ENCODE data around the gene TSC22D2. TPM values are rescaled to one million over a fixed set of nuclear protein-coding genes. Genes with fewer than 3 reads are reported as not detected.
A peak's percentile ranks its signal among the peaks of the same experiment; 100 is the strongest.

The TSC22D2 gene
- total RNA-seq, 1 donor from 2014 or later = 15.9 TPM

DNA sequence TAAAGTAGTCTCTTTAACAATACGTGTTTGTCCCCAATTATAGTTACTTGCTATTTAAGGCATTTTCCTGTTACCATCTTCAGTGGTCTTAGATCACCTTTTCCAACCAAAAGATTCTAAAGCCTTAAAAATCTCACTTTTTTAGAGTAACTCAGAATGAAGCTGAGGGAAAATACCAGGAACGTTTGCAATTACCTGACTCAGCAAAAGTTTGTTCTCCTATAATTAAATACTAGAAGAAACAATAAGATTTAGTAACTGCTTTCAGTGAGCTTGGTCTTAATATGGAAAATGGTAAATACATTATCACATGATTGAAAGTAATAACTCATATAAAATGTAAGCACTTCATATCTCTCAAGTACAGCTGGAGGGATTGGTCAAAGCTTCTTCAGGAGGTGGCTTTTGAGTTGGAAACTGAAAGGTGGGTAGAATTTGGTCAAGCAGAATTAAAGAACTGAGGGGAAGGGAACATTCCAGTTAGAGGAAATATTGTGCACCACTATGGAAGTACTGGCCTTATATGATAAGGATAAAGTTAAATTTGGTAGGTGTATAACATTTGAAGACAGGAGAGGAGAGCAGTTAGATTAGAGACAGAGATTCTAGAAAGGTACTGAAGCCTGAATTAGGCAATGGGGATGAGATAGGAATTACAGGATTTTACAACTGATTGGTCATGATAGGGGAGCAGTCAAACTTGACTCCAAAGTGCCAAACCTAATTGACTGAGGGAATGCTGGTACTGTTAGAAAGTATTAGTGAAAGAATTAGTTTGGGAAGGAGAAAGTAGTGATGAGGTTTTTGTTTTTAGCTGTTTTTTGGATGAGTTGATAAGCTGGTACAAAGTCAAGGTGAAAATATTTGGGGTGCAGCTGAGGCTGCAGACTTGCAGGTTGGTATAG is 21.9 kb downstream of the TSC22D2 start:
- DNase-seq (no peak), ATAC-seq (ENCODE audit: poor library complexity) (no peak)
- intact Hi-C loops (cut with DNase I) = no loop called here

DNA sequence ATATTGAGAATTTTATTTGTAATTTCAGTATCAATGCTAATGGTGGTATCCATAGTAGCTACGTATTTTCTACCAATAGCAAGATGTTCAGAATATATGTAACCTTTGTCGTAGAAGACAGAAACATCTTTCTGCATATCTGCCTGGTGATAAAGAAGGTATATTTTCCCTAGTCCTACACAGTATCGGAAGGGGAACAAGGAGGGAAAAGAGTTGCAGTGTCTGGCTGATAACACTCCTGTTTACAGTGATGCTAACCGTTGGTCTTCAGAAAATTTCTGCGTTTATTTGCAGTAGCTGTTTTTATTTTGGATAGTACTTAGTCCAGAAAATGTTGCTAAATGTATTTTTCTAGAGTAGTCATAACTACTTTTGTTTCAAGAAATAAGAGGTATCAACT is 25.2 kb downstream of the TSC22D2 start:
- DNase-seq (no peak), ATAC-seq (ENCODE audit: poor library complexity) (no peak)
- intact Hi-C loops (cut with DNase I) = no loop called here

DNA sequence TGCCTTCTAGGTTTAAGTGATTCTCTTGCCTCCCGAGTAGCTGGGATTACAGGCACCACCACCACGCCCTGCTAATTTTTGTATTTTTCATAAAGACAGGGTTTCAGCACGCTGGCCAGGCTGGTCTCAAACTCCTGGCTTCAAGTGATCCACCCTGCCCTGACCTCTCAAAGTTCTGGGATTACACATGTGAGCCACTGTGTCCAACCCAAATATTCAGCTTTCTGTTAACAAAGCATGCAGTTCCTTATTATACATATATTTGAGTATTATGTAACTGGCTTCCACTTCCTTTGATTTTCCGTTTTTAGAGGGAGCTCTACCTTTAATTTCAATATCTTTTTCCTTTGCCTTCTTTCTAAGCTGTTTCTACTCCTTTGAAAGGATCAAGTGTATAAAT is 26.1 kb downstream of the TSC22D2 start:
- DNase-seq = no peak
- intact Hi-C loops (cut with DNase I) = no loop called here
- ATAC-seq (ENCODE audit: poor library complexity) = no peak

DNA sequence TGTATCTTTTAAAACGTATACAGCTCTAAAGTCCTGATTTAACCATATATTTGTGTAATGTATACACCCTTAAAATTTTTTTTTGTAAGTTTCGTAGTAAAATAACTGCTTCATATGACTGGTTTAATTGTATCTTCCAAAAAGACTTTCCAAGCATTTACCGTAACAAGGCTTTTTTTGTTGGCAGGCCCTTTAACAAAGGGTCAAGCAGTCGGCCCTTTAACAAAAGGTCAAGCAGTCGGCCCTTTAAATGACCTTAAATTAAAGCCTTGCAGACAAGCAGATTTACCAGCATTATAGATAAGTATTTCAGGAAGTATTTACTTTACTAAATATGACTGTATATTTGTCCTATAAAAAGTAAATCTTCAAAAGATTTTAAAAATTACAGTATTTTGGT is 28.1 kb downstream of the TSC22D2 start:
- intact Hi-C loops (cut with DNase I) = no loop called here
- ATAC-seq (ENCODE audit: poor library complexity) (no peak), DNase-seq (no peak)

DNA sequence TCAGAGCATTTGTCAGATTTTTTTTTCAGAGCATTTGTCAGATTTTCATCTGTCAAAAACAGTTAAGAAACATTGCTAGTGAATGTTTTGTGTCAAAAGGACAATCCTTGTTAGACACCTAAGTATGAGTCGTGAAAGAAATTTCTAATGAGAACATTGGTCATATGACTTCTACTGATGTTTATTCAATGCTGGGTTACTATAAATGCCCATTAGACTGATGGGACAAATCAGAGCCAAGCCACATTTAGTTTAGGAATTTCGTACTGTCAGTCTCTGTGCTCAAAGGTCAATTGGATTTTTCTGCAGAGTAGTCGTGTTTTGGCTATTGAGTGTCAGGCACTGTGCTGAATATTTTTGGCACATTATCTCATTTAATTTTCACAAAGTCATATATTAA is 31.6 kb downstream of the TSC22D2 start:
- no peak for ATAC-seq (ENCODE audit: poor library complexity)
- no peak for DNase-seq
- intact Hi-C loops (cut with DNase I) = no loop called here

DNA sequence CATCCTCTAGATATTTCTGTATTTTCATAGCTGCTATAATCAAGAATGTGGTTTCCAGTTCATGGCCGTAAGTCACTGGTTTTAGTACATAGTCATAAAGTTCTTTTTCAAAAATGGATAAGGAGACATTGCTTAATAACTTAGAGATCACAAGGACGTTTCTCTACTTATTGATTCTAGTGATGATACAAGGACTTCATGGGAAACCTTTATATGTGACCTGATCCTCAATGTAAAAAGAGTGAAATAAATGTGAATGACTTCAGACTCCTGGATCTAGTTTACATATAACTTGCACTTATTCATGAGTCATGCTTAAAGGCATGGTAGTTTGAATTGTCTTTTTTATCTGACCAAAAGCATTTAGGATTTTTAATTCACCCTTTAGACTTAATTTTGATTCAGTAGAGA is 35.2 kb downstream of the TSC22D2 start:
- intact Hi-C loops (cut with DNase I) = no loop called here
- ATAC-seq (ENCODE audit: poor library complexity) = no peak

DNA sequence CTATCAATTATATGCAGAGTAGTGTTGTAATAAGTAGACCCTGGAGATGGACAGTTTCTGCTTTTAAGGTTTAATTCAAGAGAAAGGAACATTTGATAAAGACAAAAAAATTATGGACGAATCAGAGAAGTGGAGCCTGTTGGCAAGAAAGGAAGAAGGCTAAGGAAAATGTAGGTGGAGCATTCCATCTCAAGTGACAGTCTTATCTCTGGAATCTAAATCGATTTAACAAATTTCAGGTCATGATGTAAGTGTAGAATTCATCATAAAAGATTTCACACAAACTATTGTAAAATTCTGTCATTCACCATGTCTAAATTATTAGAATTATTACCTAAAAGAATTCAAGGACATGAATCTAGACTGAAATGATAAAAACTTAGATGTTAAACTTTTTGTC is 36.3 kb downstream of the TSC22D2 start:
- intact Hi-C loops (cut with DNase I) = no loop called here

More for the DNA sequence above, 35.2 kb downstream of the TSC22D2 start:
- no peak for DNase-seq

DNA sequence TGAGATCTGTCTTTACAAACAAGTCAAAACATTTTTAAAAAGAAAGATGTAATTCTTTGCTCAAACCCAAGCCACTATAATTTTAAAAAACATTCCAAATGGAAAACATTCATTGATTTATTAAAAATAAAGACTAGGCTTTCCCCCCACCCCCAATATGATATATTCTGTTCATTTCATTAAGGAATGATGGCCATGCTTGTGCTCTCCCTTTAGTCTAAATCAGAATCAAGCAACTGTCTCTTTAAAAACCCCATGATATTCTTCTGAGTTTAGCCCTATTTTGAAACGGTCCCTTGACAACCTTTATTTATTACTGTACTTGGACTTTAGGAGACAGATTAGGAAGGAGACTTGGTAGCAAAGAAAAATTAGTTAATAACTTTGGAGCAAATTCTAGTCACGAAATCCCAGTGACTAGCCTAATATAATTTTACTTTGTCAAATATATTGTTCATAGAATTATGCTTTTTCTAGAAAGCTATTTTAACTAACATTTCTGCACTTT is 38.4 kb downstream of the TSC22D2 start:
- DNase-seq = no peak
- intact Hi-C loops (cut with DNase I) = no loop called here
- ATAC-seq (ENCODE audit: poor library complexity) = no peak

More for the DNA sequence above, 36.3 kb downstream of the TSC22D2 start:
- no peak for DNase-seq
- ATAC-seq (ENCODE audit: poor library complexity) = no peak

DNA sequence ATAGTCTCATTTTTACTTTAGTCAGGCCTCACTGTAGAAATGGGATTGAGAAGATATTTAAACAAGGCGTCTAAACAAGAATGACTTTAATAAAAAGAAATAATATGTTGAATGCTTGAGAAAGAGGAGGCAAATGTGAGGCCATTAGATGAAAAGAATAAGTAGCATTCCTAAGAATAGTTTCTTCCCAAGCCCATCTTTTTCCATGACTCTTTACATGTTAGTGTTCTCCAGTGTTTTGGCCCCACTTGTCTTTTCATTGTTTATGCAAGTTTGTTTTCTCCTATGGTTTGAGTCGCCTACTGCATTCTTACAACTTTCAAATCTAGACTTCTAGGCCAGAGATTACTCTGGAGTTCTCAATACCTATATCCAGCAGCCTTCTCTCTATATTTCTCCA is 39.0 kb downstream of the TSC22D2 start:
- DNase-seq = no peak
- intact Hi-C loops (cut with DNase I) = no loop called here
- ATAC-seq (ENCODE audit: poor library complexity) = no peak

DNA sequence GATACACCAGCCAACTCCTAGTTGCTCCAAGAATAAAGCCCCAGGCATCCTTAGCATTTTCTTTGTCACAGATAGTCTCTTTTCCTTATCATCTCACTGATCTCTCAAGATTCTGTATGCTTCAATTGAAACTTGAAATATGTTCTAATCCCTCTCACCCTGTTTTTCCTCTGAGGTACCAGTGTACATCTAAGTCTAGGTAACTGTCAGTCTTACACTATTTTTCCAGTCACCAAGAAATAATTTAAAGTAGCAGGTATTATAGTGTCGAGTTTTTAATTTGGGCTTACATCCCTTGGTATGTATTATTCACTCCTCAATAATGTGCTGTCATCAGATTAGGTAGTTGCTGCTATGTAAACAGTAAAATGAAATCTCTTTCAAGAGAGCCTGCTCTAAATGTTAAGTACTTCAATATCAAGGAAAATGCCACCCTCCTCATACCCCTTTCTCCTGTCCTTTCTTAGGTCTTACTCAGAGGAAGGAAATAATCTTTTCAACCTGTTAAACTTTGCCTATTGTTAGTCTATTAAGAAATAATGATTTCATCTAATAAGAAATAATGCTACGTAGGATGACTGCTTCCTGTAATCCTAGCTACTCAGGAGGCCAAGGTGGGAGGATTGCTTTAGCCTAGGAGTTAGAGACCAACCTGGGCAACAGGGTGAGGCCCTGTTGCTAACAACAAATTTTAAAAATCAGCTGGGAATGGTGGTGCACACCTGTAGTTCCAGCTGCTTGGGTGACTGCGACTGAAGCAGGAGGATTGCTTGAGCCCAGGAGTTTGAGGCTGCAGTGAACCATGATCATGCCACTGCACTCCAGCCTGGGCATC is 39.8 kb downstream of the TSC22D2 start:
- ATAC-seq (ENCODE audit: poor library complexity) (no peak), DNase-seq (no peak)
- intact Hi-C loops (cut with DNase I) = no loop called here

DNA sequence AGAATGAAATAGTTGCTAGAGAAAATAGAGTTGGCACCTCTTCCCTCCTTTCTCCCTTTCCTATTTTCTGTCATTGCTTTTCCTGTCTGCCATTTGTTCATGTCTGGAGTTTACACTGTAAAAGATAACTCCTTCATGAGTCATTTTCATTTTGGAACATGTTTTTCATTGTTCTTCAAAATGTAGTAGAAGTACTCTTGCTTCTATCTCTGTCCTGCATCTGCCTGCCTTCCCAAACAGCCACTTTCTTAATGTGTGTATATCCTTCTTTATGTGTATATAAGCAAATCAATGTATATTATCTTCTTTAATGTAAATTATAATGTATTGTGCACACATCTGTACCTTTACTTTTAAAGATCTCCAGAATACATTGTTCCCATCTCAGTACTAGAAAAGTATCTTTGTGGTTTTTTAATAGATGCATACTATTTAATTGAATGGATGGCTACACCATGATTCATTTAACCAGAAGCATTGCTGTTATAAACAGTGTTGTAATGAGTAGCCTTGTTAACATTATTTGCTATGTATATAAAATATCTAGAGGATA is 41.1 kb downstream of the TSC22D2 start:
- intact Hi-C loops (cut with DNase I) = no loop called here
- DNase-seq (no peak), ATAC-seq (ENCODE audit: poor library complexity) (no peak)

DNA sequence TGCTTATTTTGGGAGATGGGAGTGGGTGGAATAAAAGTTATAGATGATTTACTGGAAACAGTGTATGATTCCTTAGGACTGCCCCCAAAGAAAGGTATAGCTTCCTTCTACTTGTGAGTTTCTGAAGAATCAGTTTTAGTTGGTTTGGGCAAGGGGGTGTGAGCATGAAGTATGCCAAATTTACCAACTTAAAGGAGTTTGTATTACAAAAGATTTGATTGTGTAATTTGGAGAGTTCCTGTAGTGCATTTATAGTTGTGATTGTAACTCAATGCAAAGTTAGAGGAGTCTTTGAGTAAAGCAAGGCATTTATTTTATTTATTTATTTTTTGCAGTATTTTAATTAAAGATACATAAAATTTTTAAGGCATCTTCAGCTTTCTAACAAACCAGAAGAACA is 42.8 kb downstream of the TSC22D2 start:
- ATAC-seq (ENCODE audit: poor library complexity) (peak; percentile 25), DNase-seq (no peak)
- intact Hi-C loops (cut with DNase I) = no loop called here

DNA sequence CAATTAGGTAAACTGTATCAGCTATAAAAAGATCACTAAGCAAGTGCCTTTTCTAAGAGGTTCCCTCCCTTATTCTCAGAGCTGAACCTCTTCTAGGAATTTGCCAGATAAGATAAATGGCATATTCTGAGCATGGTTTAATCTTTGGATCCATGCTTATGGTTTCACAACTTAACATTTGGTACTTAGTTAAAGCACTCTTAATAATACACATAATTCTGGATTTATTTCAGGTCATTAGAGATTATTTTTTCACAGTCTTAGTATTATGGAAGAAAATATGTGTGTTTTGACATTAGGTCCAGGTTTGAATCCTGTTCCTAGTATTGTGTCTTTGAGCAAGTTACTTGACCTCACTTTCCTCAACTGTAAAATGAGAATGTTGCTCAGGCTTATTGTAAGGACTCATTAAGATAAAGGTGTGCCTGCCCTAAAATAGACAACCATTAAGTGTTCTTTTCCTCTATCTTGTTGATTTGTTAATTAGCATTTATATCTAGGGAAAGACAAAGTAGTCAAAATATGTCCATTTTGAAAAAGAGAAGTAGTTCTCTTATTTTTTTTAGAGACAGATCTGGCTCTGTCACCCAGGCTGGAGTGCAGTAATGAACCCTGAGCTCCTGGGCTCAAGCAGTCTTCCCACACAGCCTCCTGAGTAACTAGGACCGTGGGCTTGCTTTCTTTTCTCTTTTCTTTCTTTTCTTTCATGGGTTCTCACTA is 43.4 kb downstream of the TSC22D2 start:
- intact Hi-C loops (cut with DNase I) = no loop called here
- DNase-seq (no peak), ATAC-seq (ENCODE audit: poor library complexity) (peak; percentile 62)

DNA sequence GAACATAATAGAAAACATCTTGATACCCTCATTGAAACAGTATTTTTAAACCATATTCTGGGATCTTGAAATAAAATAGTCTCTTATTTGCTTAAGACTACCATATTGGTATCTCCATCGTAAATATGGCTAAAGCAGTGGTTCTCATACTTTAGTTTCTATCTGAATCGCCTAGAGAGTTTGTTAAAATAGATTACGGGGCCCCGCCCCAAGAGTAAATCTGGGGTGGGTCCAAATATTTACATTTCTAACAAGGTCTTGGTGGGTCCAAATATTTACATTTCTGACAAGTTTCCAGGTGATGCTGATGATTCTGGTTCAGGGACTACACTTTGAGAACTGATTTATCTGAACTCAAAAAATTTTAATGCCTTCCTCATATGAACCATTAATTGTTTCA is 45.3 kb downstream of the TSC22D2 start:
- intact Hi-C loops (cut with DNase I) = no loop called here
- no peak for ATAC-seq (ENCODE audit: poor library complexity)
- DNase-seq = no peak

DNA sequence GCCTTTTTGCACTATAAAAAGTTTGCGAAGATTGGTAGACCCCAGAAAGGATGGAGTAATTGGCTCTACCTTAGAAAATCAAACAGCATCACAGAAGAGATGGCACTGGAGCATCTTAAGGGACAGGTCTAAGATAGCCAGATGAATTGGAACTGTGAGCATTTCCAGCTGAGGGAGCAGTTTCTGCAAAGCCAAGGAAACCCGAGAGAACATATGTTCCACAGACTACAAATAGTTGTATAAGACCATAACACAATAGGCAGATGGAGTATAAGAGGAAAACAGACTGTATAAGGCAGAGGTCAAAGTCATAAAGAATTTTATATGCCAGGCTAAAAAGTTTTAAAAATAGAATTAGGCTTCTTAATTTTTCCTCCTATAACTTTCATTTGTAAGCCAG is 46.0 kb downstream of the TSC22D2 start:
- DNase-seq = no peak

DNA sequence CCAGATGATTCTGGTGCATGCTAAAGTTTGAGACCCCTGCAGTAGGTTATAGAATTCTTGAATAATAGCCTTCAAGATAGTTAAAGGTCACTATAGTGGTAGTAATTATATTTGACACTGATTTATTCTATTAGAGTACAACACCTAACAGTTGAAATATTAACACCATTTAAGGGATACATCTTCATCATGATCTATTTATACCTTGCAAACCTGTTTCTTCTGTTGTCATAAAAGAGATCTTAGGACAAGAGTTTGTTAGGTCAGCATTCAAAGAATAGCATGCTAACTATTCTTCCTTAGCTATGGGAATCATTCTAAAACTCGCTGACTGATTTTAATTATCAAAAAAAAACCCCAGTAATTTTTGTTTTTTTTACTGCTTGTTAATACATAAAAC is 46.5 kb downstream of the TSC22D2 start:
- DNase-seq (no peak), ATAC-seq (ENCODE audit: poor library complexity) (no peak)
- intact Hi-C loops (cut with DNase I) = no loop called here

More for the DNA sequence above, 46.0 kb downstream of the TSC22D2 start:
- ATAC-seq (ENCODE audit: poor library complexity) = no peak
- intact Hi-C loops (cut with DNase I) = no loop called here

DNA sequence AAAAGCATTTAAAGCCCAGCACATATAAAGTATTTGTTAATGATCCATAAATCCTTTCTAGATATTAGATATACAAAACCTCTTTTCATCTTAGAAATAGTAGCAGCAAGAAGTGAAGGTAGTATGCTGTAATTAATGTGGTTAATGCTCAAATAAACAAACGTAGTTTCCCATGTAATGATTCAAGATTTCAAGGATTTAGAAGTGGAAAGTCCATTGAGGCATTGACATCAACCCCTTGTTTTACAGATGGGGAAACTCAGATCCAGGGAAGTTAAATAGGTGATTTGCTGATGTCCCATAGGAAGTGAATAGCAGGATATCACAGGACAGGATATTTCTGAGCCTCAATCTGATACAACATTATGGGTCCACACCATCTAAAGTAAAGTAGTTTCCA is 47.2 kb downstream of the TSC22D2 start:
- ATAC-seq (ENCODE audit: poor library complexity) = no peak
- intact Hi-C loops (cut with DNase I) = no loop called here

DNA sequence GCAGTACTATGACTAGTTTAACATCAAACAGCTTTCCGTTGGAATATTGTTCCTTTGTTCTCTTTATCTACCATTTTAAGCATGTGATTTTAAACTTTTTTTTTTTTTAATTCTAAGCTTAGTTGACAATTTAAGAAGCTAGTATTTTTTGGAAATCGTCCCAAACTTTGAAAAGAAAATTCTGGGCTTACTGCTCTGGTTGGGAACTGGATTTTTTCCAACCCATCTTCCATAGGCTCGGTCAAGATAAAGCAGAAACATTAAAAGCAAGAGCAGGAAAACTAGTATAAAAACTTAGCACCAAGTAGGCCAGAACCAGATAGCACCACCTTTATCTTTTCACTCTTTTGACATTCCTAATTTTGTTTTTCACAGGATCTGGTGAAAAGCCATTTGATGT is 49.9 kb downstream of the TSC22D2 start:
- ATAC-seq (ENCODE audit: poor library complexity) (no peak), DNase-seq (no peak)
- intact Hi-C loops (cut with DNase I) = no loop called here

More for the DNA sequence above, 47.2 kb downstream of the TSC22D2 start:
- DNase-seq = no peak

DNA sequence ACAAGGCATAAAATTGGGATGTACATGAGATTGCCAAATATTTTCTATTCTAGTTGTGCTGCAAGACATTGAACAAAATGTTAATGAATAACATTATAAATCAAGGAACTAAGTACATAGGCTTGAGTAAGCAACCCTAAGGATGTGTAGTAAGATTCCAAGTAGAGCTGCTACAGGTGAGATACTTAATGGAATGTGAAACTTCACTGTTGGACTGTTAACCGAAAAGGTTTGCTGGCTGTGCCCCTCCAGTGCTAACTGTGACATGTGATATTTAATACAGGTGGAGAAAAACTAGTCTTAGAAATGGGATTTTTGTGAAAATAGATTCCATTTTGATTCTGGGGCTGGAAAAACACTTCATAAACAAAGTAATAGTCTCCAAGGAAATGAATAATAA is 52.4 kb downstream of the TSC22D2 start:
- intact Hi-C loops (cut with DNase I) = no loop called here
- DNase-seq (no peak), ATAC-seq (ENCODE audit: poor library complexity) (no peak)

Data from Right ventricle myocardium superior (tissue), 1 donor.